GM10248 (cell line): ENCODE measurements around the gene ELAVL1.

Experiments used
- CTCF ChIA-PET: fragments of 300-600 bp; sonication (Branson Sonifier 250); formaldehyde crosslinking; extraction: SDS; loops from one replicate; lab custom pipeline; 2021; ENCODE audit warnings: antibody characterized with exemption; lab: Yijun Ruan, JAX
- POLR2A ChIA-PET: fragments of 350-650 bp; sonication (Branson Sonifier 250); formaldehyde crosslinking; extraction: SDS; loops from one replicate; lab custom pipeline; 2020; ENCODE audit warnings: antibody characterized with exemption; lab: Yijun Ruan, JAX
- DNase-seq: peaks from one replicate; pipeline ENCODE4 v3.0.0; 2012; ENCODE audit errors: extremely low spot score
- CTCF ChIP-seq: IDR thresholded peaks from 2 replicates; pipeline ENCODE4 v1.5.1; 2012; ENCODE audit warnings: mild to moderate bottlenecking, low read depth; ENCODE audit errors: extremely low read depth, missing control alignments, control extremely low read depth

Gene ELAVL1

GRCh38 chr19:7910321-7911161, 94.9 kb downstream of the ELAVL1 start:
- no peak for TF ChIP-seq CTCF
- no peak for DNase-seq
- ChIA-PET POLR2A (no interaction called here), CTCF (interaction anchor here (1.0 kb wide), 1 partner anchor 10 kb away, joined by 4 read pairs; the partner anchor contains the start of gene SNAPC2)

GRCh38 chr19:7909471-7910067, 95.9 kb downstream of the ELAVL1 start:
- CTCF ChIA-PET, result interaction anchor here (0.9 kb wide), 1 partner anchor 30 kb away, joined by 3 read pairs; no protein-coding TSS in a partner anchor
- no peak for TF ChIP-seq CTCF
- POLR2A ChIA-PET, result no interaction called here
- no peak for DNase-seq

GRCh38 chr19:7908742-7909461, 96.5 kb downstream of the ELAVL1 start:
- DNase-seq, result no peak
- no peak for TF ChIP-seq CTCF
- ChIA-PET CTCF (interaction anchor here (0.9 to 1.2 kb wide), 3 partner anchors 9 to 31 kb away, joined by 3 to 5 read pairs (median 3); no protein-coding TSS in a partner anchor), POLR2A (interaction anchor here (0.7 kb wide), 1 partner anchor 256 kb away, joined by 3 read pairs; no protein-coding TSS in a partner anchor)
